Stomach (tissue), 9 donors: ENCODE measurements around the gene IRF1. TPM values are rescaled to one million over a fixed set of nuclear protein-coding genes. Genes with fewer than 3 reads are reported as not detected.
A peak's percentile ranks its signal among the peaks of the same experiment; 100 is the strongest.

Experiments used
- DNase-seq, 2 donors: peaks; one replicate each; pipeline versions ENCODE4 v3.0.0 to v3.0.0-alpha.2; 2013 to 2019
- H3K27ac ChIP-seq, 5 donors: fragments of 200-600 bp in 4 of 5; sonication (generic) in 4 of 5; one replicate each; pipeline ENCODE4 v1.5.1; 2013 to 2019; ENCODE audit warnings: mild to moderate bottlenecking in 1 of 5, moderate library complexity in 1 of 5
- H3K27me3 ChIP-seq, 3 donors: fragments of 200-600 bp; sonication (generic); one replicate each; pipeline ENCODE4 v1.5.1; 2017 to 2019; ENCODE audit warnings: mixed run types in 1 of 3
- H3K36me3 ChIP-seq, 4 donors: fragments of 200-600 bp; sonication (generic); 1 replicate in 3 of 4; 2 replicates in 1 of 4; pipeline ENCODE4 v1.5.1; 2016 to 2019
- H3K4me1 ChIP-seq, 4 donors: fragments of 200-600 bp; sonication (generic); one replicate each; pipeline ENCODE4 v1.5.1; 2016 to 2019
- H3K4me3 ChIP-seq, 4 donors: fragments of 200-600 bp; sonication (generic) in 3 of 4; one replicate each; pipeline ENCODE4 v1.5.1; 2016 to 2019; ENCODE audit warnings: mild to moderate bottlenecking in 1 of 4
- H3K9me3 ChIP-seq, 4 donors: fragments of 200-600 bp; sonication (generic); one replicate each; pipeline ENCODE4 v1.5.1; 2016 to 2019
- EP300 ChIP-seq: sonication (generic); formaldehyde crosslinking; IDR thresholded peaks from one replicate; pipeline ENCODE4 v1.6.1; 2017; ENCODE audit warnings: antibody characterized with exemption
- POLR2A ChIP-seq, 4 donors: fragments of 450-650 bp; IDR thresholded peaks; one replicate each; pipeline ENCODE4 v1.6.1; 2016; ENCODE audit warnings: antibody characterized with exemption in 4 of 4, control low read depth in 2 of 4, mild to moderate bottlenecking in 1 of 4, moderate library complexity in 1 of 4
- POLR2AphosphoS5 ChIP-seq, 3 donors: sonication (generic); formaldehyde crosslinking; IDR thresholded peaks; one replicate each; pipeline ENCODE4 v1.6.1; 2016; ENCODE audit warnings: antibody characterized with exemption in 3 of 3
- whole genome bisulfite sequencing, 5 donors: extraction: QIAGEN DNeasy Blood & Tissue Kit in 3 of 5; methylation state at CpG; one replicate each; pipeline versions ENCODE4 v1.1.5 to v1.1.7; 2013 to 2018; 5-methylcytosine and 5-hydroxymethylcytosine counted together
- intact Hi-C: fragments of 100-400 bp; cut with DNase I; formaldehyde crosslinking; loops from one replicate; pipeline ENCODE4 v1.15.1; 2023; ENCODE audit warnings: low total_unique reads
- polyA plus RNA-seq, 3 donors: library from polyadenylated mRNA; stranded (reverse); fragments of 200-250 nt; gene quantifications; one replicate each; pipeline ENCODE4 v1.2.3, GENCODE V29; 2013
- total RNA-seq, 5 donors: library from RNA; depleted of rRNA; stranded (reverse); fragments of >200 nt; gene quantifications; one replicate each; pipeline versions ENCODE4 v1.1.0 to v1.2.3, GENCODE V29; 2014 to 2016
- TF ChIP-seq, protein P1 (sequence below), 7 experiments: fragments of 450-650 bp in 4 of 7; fragments of 200-600 bp in 3 of 7; sonication (generic) in 3 of 7; IDR thresholded peaks; one replicate each; pipeline ENCODE4 v1.5.1; 2016 to 2019; ENCODE audit warnings: antibody characterized with exemption in 7 of 7, control low read depth in 2 of 7, mild to moderate bottlenecking in 1 of 7
- donor health status: healthy with polysubstance abuse.
- donor health status: Bipolar disorder and iron deficiency.
- donor health status: healthy.

The IRF1 gene
- total and polyA plus RNA-seq, 8 donors = 17.1 to 256 (median 64.7) TPM

DNA sequence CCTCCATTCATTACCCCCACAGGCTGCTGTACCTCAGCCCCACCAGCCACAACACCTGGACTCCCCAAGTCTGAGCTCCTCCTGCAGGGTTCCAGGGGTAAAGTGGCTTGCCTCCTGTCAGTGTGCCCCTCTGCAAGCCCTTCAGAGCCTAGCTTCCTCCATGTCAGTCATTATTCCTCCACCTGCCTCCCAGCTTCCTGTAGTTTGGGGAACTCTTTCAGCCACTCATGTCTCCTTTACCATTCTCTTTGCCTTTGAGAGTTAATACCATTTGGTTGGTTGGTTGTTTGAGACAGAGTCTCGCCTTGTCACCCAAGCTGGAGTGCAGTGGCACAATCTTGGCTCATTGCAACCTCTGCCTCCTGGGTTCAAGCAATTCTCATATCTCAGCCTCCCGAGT, 36.2 kb downstream of the IRF1 start:
- peaks cover 44 to 73% (median 54%) of the 10 kb centered on the region in 4 donors for H3K4me1 ChIP-seq
- peaks cover 0 to 41% (median 20%) of the 10 kb centered on the region in 4 donors for H3K36me3 ChIP-seq
- peak overlapping the region in 2 of 5 donors; percentile 85 to 88 for H3K27ac ChIP-seq
- no peaks in the 10 kb centered on the region for H3K27me3 ChIP-seq
- TF ChIP-seq POLR2A (IDR thresholded peaks at IDR 0.05) (no peak), POLR2AphosphoS5 (IDR thresholded peaks at IDR 0.05) (no peak), EP300 (no peak)
- TF ChIP-seq, protein P1, sequence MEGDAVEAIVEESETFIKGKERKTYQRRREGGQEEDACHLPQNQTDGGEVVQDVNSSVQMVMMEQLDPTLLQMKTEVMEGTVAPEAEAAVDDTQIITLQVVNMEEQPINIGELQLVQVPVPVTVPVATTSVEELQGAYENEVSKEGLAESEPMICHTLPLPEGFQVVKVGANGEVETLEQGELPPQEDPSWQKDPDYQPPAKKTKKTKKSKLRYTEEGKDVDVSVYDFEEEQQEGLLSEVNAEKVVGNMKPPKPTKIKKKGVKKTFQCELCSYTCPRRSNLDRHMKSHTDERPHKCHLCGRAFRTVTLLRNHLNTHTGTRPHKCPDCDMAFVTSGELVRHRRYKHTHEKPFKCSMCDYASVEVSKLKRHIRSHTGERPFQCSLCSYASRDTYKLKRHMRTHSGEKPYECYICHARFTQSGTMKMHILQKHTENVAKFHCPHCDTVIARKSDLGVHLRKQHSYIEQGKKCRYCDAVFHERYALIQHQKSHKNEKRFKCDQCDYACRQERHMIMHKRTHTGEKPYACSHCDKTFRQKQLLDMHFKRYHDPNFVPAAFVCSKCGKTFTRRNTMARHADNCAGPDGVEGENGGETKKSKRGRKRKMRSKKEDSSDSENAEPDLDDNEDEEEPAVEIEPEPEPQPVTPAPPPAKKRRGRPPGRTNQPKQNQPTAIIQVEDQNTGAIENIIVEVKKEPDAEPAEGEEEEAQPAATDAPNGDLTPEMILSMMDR (IDR thresholded peaks at IDR 0.05) = no peak
- no peaks in the 10 kb centered on the region for H3K9me3 ChIP-seq
- no peak overlapping the region for H3K4me3 ChIP-seq
- WGBS, 5 donors = 95 to 100% (median 97%) methylated on average over 2 of the region's 2 CpGs
- DNase-seq = no peak
- intact Hi-C loops = no loop called here

DNA sequence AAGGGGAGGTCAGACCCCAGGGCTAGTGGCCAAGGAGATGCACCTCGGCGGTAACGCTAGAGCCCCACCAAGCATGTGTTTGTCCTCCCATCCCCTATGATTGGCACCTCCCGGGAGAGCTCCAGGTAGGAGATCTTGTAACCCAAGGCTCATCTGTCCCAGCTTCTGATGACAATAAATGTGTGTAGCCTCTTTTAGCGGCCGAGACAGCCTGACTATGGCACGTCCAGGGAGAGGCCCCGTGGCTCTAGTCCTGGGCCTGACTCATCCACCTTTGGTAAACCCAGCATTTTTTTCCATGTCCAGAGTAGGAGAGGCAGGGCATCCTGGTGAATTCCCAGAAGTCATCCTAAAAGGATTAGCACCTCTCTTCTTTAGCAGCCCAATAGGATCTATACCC, 39.2 kb downstream of the IRF1 start:
- intact Hi-C loops = no loop called here
- WGBS, 5 donors = 70 to 93% (median 82%) methylated on average over 8 of the region's 8 CpGs

DNA sequence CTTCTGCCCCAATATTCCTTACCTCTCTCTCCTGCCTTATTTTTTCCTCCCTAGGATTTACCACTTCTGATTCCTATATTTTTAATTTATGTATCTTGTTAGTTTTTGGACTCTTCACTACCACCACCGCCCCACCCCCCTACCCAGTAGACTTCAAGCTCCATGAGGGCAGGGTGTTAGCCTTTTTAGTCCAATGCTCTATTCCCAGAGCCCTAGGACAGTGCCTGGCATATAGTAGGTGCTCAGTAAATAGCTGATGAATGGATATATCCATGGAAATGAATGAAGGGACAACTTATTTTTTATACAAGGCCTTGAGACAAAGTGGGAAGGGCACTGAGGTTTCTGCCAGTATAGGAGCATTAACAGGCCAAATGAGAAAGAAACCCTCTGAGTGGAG, 41.5 kb downstream of the IRF1 start:
- H3K27ac ChIP-seq = no peak overlapping the region
- H3K36me3 ChIP-seq = peaks cover 0 to 35% (median 17%) of the 10 kb centered on the region in 4 donors
- H3K4me3 ChIP-seq = no peak overlapping the region
- WGBS, 5 donors = 96 to 100% (median 98%) methylated on average over 1 of the region's 1 CpG
- no peaks in the 10 kb centered on the region for H3K27me3 ChIP-seq
- TF ChIP-seq, protein P1 (IDR thresholded peaks at IDR 0.05) = no peak
- TF ChIP-seq EP300 (no peak), POLR2AphosphoS5 (IDR thresholded peaks at IDR 0.05) (no peak), POLR2A (IDR thresholded peaks at IDR 0.05) (no peak)
- intact Hi-C loops = no loop called here
- peaks cover 26 to 62% (median 43%) of the 10 kb centered on the region in 4 donors for H3K4me1 ChIP-seq
- H3K9me3 ChIP-seq = no peaks in the 10 kb centered on the region
- no peak for DNase-seq

More for the DNA sequence above, 39.2 kb downstream of the IRF1 start:
- no peaks in the 10 kb centered on the region for H3K9me3 ChIP-seq
- H3K4me1 ChIP-seq = peaks cover 25 to 62% (median 40%) of the 10 kb centered on the region in 4 donors
- no peaks in the 10 kb centered on the region for H3K27me3 ChIP-seq
- no peak overlapping the region for H3K4me3 ChIP-seq
- DNase-seq = no peak
- peaks cover 0 to 43% (median 21%) of the 10 kb centered on the region in 4 donors for H3K36me3 ChIP-seq
- TF ChIP-seq EP300 (no peak), POLR2AphosphoS5 (IDR thresholded peaks at IDR 0.05) (no peak), POLR2A (IDR thresholded peaks at IDR 0.05) (no peak)
- TF ChIP-seq, protein P1 (IDR thresholded peaks at IDR 0.05) = no peak
- peak overlapping the region in 3 of 5 donors; percentile 1 to 50 (median 20) for H3K27ac ChIP-seq

DNA sequence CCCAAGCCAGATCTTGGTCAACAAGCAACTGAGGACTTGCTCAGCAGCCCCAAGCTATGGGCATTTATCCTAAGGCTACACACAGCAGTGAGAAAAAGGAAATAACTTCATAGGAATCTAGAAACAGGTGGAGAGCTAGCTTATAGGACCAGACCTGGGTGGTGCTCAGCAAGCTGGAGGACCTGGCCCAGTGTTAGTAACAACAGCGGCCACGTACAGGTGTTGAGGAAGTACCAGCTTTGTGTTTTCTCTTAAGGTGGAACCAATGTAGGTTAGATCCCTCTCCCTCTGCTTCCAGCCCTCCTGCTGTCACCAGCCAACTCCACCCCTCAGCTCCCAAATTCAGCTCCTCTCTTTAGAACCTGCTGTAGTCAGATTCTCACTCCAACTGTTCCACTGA, 43.4 kb downstream of the IRF1 start:
- Histone ChIP-seq H3K27me3 (no peaks in the 10 kb centered on the region), H3K27ac (peak overlapping the region in 4 of 5 donors; percentile 34 to 68 (median 64)), H3K4me1 (peaks cover 26 to 72% (median 46%) of the 10 kb centered on the region in 4 donors), H3K4me3 (no peak overlapping the region), H3K36me3 (peaks cover 0 to 28% (median 13%) of the 10 kb centered on the region in 4 donors), H3K9me3 (no peaks in the 10 kb centered on the region)
- intact Hi-C loops = no loop called here
- DNase-seq = no peak
- TF ChIP-seq POLR2A (IDR thresholded peaks at IDR 0.05) (no peak), POLR2AphosphoS5 (IDR thresholded peaks at IDR 0.05) (no peak), EP300 (no peak)
- TF ChIP-seq, protein P1 (IDR thresholded peaks at IDR 0.05) = no peak
- WGBS, 5 donors = 41 to 72% (median 55%) methylated on average over 2 of the region's 2 CpGs
